ENCODE measurements around the gene PNPLA3. TPM values are rescaled to one million over a fixed set of nuclear protein-coding genes. Genes with fewer than 3 reads are reported as not detected.
A peak's percentile ranks its signal among the peaks of the same experiment; 100 is the strongest.

PNPLA3 gene
- total RNA-seq, 1 donor from 2014 or later: 1.4 TPM

DNA sequence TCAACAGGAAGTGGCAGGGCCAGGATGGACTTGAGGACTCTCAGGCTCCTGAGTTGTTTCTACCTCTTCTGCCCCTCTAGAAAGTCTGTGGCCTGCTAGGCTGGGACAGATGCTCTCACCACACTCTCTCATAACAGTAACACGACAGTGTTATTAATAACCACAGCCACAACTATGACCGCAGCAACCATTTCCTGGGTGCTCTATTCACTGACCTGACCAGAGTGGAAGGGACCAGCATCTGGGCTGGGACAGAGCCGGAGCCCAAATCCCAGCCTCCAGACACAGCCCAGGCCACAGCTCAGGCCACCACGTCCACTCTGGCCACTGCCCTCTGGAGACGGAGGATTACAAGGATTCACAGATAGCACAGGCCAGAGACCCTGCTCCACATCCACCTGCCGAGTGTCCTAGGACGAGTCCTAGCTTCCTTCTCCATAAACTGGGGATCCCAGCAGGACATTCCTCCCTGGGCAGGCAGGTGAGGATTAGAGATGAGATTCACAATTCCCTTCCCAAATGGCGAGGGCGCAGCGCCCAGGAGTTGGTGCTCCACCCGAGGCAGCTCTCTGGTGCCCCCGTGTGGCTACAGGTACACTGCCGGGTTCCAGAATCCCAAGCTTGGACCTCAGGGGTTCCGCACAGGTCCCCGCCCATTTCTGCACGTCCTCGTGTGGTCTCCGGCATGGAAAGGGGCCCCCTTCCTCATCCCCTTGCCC, 38.8 kb upstream of the PNPLA3 start:
- no peaks in the 10 kb centered on the region for H3K9me3 Mint-ChIP-seq

DNA sequence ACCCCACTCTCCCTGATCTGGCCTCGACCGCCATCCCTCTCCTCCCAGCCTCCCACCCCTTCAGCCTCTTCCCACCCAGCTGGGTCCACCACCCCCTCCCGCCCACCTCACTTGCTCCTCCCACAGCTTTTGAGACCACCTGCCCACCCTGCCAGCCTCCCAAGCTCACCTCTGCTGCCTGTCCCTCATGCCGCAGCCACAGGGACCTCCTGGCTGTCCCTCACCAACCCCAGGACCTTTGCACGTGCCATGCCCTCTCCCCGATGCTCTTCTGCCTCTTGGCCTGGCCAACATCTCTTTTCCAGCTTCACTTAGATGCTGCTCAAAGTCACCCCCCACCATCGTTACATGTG, 38.3 kb upstream of the PNPLA3 start:
- no peak for DNase-seq
- Mint-ChIP-seq H3K4me3 (no peak overlapping the region), H3K36me3 (ENCODE audit: low read depth) (no peaks in the 10 kb centered on the region), H3K9me3 (no peaks in the 10 kb centered on the region), H3K27ac (no peak overlapping the region), H3K27me3 (peaks cover 11% of the 10 kb centered on the region), H3K4me1 (no peaks in the 10 kb centered on the region)
- intact Hi-C loops (cut with micrococcal nuclease): loop anchor here (5.0 kb wide), 1 partner anchor 498 kb away; no protein-coding TSS in a partner anchor

More for the DNA sequence above, 38.8 kb upstream of the PNPLA3 start:
- peaks cover 8% of the 10 kb centered on the region for H3K27me3 Mint-ChIP-seq
- H3K4me1 Mint-ChIP-seq: no peaks in the 10 kb centered on the region
- intact Hi-C loops (cut with micrococcal nuclease): loop anchor here (5.0 kb wide), 1 partner anchor 497 kb away; no protein-coding TSS in a partner anchor
- no peaks in the 10 kb centered on the region for H3K36me3 Mint-ChIP-seq (ENCODE audit: low read depth)
- H3K27ac Mint-ChIP-seq: peak overlapping the region; percentile 20
- DNase-seq: peak; percentile 83
- H3K4me3 Mint-ChIP-seq: no peak overlapping the region

DNA sequence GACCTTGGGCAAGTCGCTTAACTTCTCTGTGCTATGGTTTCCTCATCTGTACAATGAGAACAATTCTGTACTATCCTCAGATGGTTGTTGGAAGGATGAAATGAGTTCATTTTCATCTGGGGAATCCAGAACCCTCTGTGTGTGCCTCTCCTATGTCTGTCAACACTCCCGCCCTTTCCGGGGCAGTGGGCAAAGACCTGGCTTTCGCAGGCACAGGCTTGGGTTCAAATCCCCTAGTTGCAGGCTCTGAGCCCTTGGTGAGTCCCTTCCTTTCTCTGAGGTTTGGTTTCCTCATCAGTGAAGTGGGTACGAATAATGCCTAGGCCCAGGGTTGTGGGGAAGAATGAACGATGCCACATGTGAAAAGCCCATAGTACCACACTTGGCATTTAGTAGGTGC, 37.8 kb upstream of the PNPLA3 start:
- no peaks in the 10 kb centered on the region for H3K36me3 Mint-ChIP-seq (ENCODE audit: low read depth)

DNA sequence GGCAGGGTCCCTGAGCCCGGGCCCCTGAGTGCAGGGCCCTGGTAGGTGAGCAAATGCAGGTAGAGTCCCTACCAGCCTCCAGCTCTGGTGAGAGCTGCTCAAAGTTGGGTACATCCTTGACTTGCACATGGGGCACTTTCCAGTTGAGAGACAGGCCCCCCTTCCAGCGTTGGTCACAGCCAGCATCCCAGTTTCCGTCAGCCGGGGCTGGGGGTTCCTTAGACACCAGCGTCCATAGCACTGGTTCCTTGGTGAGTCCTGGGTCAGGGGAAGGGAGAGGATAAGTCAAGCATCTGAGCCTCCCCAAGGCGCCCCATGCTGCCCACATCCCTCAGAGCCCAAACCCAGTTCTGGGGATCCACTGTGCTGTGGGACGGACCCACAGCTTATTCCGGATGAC, 37.4 kb upstream of the PNPLA3 start:
- no peak for DNase-seq
- Mint-ChIP-seq H3K9me3 (no peaks in the 10 kb centered on the region), H3K4me3 (no peak overlapping the region), H3K27ac (no peak overlapping the region), H3K4me1 (no peaks in the 10 kb centered on the region), H3K27me3 (peaks cover 14% of the 10 kb centered on the region), H3K36me3 (ENCODE audit: low read depth) (no peaks in the 10 kb centered on the region)
- intact Hi-C loops (cut with micrococcal nuclease): loop anchor here (5.0 kb wide), 1 partner anchor 499 kb away; no protein-coding TSS in a partner anchor

More for the DNA sequence above, 37.8 kb upstream of the PNPLA3 start:
- intact Hi-C loops (cut with micrococcal nuclease): loop anchor here (5.0 kb wide), 1 partner anchor 498 kb away; no protein-coding TSS in a partner anchor
- H3K9me3 Mint-ChIP-seq: no peaks in the 10 kb centered on the region
- peaks cover 14% of the 10 kb centered on the region for H3K27me3 Mint-ChIP-seq
- H3K4me3 Mint-ChIP-seq: no peak overlapping the region
- H3K27ac Mint-ChIP-seq: no peak overlapping the region
- no peak for DNase-seq
- H3K4me1 Mint-ChIP-seq: no peaks in the 10 kb centered on the region

DNA sequence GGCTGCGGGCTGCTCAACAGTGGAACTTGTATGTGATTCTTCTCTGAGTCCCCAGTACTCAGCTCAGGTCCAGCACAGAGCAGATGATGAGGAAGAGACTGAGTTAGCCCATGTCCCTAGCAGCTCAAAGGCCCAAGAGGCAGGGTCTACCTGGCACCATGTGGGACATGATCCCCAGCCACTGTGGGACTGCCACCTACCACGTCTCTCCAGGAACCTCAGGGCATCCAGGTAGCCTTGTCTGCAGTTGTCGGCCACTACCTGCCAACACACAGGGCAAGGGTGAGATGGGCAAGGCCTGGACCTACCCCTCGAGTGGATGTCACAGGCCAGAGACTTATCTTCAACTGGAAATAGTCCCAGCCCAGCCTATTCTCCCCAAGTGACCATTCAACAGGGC, 36.2 kb upstream of the PNPLA3 start:
- no peaks in the 10 kb centered on the region for H3K9me3 Mint-ChIP-seq
- H3K27ac Mint-ChIP-seq: no peak overlapping the region
- H3K4me3 Mint-ChIP-seq: no peak overlapping the region
- H3K36me3 Mint-ChIP-seq (ENCODE audit: low read depth): no peaks in the 10 kb centered on the region
- no peaks in the 10 kb centered on the region for H3K4me1 Mint-ChIP-seq
- peaks cover 19% of the 10 kb centered on the region for H3K27me3 Mint-ChIP-seq
- DNase-seq: no peak
- intact Hi-C loops (cut with micrococcal nuclease): loop anchor here (5.0 kb wide), 1 partner anchor 500 kb away; no protein-coding TSS in a partner anchor

DNA sequence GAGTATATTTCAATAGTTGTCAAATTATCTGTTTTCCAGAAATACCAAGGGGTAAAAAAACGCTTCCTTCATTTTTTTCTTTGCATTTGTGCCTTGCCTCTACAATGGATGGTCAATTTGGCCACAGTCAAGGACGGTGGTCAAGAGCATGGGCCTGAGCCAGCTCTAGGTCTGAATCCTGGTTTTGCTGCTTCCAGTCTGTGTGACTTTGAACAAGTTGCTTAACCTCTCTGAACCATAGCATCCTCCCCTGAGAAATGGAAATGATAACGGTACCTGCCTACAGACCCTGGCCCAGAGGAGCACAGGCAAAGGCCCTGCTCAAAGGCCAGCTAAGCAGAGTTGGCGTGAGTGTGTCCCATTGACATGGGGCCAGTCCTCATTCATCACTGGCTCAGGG, 34.9 kb upstream of the PNPLA3 start:
- intact Hi-C loops (cut with micrococcal nuclease): loop anchor here (5.0 kb wide), 1 partner anchor 501 kb away; no protein-coding TSS in a partner anchor
- DNase-seq: no peak
- Mint-ChIP-seq H3K4me1 (no peaks in the 10 kb centered on the region), H3K36me3 (ENCODE audit: low read depth) (no peaks in the 10 kb centered on the region), H3K9me3 (no peaks in the 10 kb centered on the region), H3K27me3 (peaks cover 26% of the 10 kb centered on the region), H3K27ac (no peak overlapping the region), H3K4me3 (no peak overlapping the region)

DNA sequence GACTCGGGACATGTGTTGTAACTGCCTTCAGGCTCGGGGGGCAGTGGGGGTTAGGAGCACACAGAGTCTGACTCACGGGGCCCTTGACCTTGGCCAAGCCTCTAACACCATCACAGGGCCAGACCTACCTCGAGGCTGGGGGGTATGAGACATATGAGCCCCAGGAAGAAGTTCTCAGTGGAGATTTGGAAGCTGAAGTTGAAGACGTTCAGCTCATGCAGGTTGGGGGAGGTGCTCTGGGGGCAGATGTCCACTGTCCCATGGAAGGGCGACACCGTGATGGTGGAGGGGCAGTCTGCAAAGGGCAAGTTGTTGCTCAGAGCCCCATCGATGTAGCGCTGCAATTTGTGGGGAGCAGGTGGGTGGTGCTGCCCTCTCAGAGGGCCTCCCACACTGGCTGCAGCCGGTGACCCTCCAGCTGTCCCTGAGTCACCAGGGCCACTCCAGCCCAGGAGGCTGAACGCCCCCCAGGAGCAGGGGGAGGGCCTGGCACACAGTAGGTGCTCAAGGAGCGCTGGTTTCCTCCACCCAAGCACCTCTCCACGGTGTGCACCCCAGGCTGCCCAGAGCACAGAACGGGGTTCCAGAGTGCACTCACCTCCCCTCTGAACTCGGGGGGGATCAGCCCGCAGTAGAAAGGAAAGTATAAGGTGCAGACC, 34.3 kb upstream of the PNPLA3 start:
- peaks cover 28% of the 10 kb centered on the region for H3K27me3 Mint-ChIP-seq
- H3K27ac Mint-ChIP-seq: no peak overlapping the region
- no peaks in the 10 kb centered on the region for H3K4me1 Mint-ChIP-seq
- no peaks in the 10 kb centered on the region for H3K36me3 Mint-ChIP-seq (ENCODE audit: low read depth)
- intact Hi-C loops (cut with micrococcal nuclease): loop anchor here (5.0 kb wide), 1 partner anchor 502 kb away; no protein-coding TSS in a partner anchor
- H3K4me3 Mint-ChIP-seq: no peak overlapping the region
- no peak for DNase-seq
- H3K9me3 Mint-ChIP-seq: no peaks in the 10 kb centered on the region

DNA sequence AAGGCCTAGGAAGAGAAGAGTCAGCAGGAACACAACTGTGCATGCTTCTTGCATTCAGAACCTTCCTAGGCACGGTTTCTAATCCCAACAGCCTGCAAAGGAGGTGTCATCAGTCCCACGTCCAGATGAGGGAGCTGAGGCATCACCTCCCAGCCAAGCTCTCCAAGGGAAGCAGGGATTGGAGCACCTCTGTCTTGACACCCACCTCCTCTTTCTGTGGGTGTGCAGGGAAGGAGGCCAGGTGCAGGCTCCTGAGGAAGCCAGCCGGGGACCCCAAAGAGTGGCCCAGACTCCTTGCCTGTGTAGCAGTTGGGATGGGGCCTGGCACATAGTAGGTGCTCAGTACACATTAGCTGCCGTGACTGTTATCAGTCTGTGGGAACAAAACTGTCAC, 33.7 kb upstream of the PNPLA3 start:
- intact Hi-C loops (cut with micrococcal nuclease): loop anchor here (5.0 kb wide), 1 partner anchor 503 kb away; no protein-coding TSS in a partner anchor
- Mint-ChIP-seq H3K9me3 (no peaks in the 10 kb centered on the region), H3K36me3 (ENCODE audit: low read depth) (no peaks in the 10 kb centered on the region), H3K4me3 (no peak overlapping the region), H3K27me3 (peaks cover 28% of the 10 kb centered on the region), H3K27ac (no peak overlapping the region), H3K4me1 (no peaks in the 10 kb centered on the region)
- no peak for DNase-seq

DNA sequence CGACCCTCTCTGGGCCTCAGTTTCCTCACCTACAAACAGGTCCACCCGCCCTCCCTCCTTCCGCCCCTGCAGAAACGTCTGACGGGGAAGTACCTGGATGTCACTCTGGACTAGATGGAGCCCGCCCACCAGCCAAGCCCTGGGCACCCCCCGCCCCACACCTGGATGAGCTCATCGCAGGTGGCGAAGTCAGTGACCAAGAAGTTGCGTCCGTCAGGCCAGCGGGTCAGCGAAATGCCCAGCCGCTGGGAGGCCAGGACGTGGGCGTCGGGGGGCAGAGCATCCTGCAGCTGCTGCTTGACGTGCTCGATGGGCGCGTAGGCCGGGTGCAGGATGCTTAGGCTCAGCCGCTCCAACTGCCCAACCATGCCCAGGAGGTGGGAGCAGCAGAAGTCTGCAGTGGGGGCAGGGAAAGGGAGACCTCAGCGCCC, 32.7 kb upstream of the PNPLA3 start:
- Mint-ChIP-seq H3K4me1 (no peaks in the 10 kb centered on the region), H3K27ac (no peak overlapping the region), H3K27me3 (peaks cover 30% of the 10 kb centered on the region), H3K4me3 (no peak overlapping the region), H3K36me3 (ENCODE audit: low read depth) (no peaks in the 10 kb centered on the region), H3K9me3 (no peaks in the 10 kb centered on the region)
- intact Hi-C loops (cut with micrococcal nuclease): no loop called here
- DNase-seq: no peak

DNA sequence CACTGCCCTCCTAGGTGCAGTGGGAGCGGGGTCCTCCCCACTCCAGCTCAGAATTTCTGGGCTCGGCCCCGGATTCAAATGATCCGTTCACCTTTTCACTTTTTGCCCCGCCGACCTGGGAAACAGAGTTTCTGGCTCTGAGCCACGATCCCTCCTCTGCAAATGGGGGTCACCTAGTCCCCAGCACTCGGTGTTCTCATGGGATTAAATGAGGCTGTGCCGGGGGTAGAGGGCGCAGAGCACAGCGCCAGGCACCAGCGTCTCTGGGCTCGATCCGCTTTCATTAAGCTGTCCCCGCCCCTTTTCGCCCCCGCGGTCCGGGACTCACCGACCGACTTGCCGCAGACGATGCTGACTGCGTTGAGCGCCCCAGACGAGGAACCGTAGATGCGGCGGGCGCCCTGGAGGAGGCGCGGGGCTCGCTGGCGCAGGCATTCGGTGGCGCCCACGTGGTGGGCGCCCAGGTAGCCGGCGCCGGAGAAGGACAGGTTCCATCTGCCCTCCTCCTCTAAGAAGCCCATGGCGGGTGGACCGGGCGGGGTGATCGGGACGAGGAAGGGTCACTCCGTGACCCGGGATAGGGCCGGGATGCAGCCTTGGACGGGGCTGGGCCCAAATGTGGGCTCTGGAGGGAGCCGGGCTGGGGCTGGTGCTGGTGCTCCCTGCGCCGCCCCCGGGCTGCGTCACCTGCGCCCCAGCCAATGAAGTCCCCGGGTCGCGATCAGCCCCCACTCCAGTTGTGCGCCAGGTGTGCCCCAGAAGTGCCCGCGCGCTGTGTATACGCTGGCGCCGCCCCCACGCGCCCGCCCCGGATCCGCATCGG, 32.0 kb upstream of the PNPLA3 start, which contains the start of gene PNPLA5:
Gene PNPLA5 (minus strand): TSS at position 654 of the 823 bp plus-strand sequence. CDS start 133 bp downstream, at position 521.
- intact Hi-C loops (cut with micrococcal nuclease): no loop called here
- H3K36me3 Mint-ChIP-seq (ENCODE audit: low read depth): no peaks in the 10 kb centered on the region
- DNase-seq: peak; percentile 59
- H3K27ac Mint-ChIP-seq: no peak within 1 kb of the TSS
- peaks cover 30% of the 10 kb centered on the region for H3K27me3 Mint-ChIP-seq
- H3K9me3 Mint-ChIP-seq: no peaks in the 10 kb centered on the region
- no peaks in the 10 kb centered on the region for H3K4me1 Mint-ChIP-seq
- H3K4me3 Mint-ChIP-seq: no peak within 1 kb of the TSS

DNA sequence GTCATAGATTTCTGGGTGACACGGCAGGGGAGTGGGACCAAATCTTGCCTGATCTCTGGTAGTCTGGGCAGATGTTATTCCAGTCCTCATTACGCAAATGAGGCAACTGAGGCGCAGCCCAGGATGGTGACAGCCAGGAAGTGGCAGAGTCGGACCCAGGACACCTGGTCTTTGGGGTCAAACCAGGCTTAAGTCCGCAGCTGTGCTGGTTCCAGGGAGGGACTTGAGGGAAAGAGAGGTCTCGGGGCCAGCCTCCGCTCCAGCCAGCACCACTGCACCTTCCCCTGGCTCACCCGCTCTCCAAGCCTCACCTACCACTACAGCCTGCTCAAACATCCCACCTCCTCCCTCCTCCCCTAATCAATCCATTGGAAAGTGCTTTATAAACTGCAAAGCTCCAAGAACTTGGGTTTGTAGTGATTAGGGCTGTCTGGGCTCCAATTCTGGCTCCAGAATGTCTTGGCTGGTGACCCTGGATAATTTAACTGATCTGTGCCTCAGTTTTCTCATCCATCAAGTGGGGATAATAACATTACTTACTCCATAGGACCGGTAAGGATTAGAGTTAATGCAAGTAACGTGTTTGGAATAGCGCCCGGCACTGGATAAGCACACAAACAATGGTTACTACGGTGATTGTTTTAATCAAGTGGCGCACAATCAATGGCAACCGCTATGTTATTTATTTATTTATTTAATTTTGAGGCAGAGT, 31.3 kb upstream of the PNPLA3 start:
- no peaks in the 10 kb centered on the region for H3K9me3 Mint-ChIP-seq
- H3K27me3 Mint-ChIP-seq: peaks cover 30% of the 10 kb centered on the region
- no peaks in the 10 kb centered on the region for H3K36me3 Mint-ChIP-seq (ENCODE audit: low read depth)
- DNase-seq: no peak
- H3K4me1 Mint-ChIP-seq: no peaks in the 10 kb centered on the region
- H3K27ac Mint-ChIP-seq: no peak overlapping the region
- intact Hi-C loops (cut with micrococcal nuclease): no loop called here
- H3K4me3 Mint-ChIP-seq: no peak overlapping the region

DNA sequence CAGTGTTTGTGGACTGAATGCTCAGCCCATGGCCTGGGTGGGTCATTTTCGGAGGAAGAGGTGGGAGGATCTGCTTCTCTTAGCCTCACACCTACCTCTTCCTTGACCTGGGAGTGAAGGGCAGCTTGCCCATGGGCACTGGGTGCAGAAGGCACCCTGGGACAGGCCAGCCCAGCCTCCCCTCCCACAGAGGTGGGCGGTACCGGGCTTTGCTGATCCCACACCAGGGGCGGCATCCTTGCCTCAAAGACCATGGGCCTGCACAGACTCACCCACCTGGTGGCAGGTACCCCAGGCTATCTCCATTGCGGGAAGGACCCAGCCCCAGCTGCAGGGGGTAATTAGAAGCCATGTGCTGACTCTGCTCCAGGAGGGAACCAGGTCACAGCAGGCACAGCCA, 30.3 kb upstream of the PNPLA3 start:
- no peak for DNase-seq
- no peak overlapping the region for H3K27ac Mint-ChIP-seq
- peaks cover 28% of the 10 kb centered on the region for H3K27me3 Mint-ChIP-seq
- no peak overlapping the region for H3K4me3 Mint-ChIP-seq
- no peaks in the 10 kb centered on the region for H3K9me3 Mint-ChIP-seq
- H3K36me3 Mint-ChIP-seq (ENCODE audit: low read depth): no peaks in the 10 kb centered on the region
- no peaks in the 10 kb centered on the region for H3K4me1 Mint-ChIP-seq
- intact Hi-C loops (cut with micrococcal nuclease): no loop called here

DNA sequence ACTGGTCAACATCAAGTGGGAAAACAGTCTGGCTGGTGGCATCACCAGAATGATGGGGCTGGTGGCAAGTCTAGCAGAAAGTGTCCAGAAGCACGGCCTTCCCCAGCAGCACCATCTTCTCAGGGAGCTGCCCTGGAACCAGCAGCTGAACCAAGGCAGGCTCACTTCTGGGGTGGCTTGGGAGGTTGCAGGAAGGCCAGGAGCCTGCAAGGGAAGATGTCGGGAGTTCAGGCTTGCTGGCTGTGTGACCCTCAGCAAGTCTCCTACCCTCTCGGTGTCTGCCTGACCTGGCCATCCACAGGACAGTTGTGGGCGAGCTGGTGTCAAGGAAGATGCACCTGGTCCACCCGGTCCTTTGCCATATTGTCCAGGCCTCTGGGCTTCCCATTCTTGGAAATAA, 29.5 kb upstream of the PNPLA3 start:
- intact Hi-C loops (cut with micrococcal nuclease): no loop called here
- H3K4me1 Mint-ChIP-seq: no peaks in the 10 kb centered on the region
- no peak for DNase-seq
- no peak overlapping the region for H3K4me3 Mint-ChIP-seq
- no peaks in the 10 kb centered on the region for H3K36me3 Mint-ChIP-seq (ENCODE audit: low read depth)
- H3K9me3 Mint-ChIP-seq: no peaks in the 10 kb centered on the region
- no peak overlapping the region for H3K27ac Mint-ChIP-seq
- H3K27me3 Mint-ChIP-seq: peaks cover 25% of the 10 kb centered on the region

All from activated CD4-positive, alpha-beta T cell treated with anti-CD3 and anti-CD28 coated beads, Interleukin-2, amount 10 ng/mL, durations not matched to agents 24 days and 14 days (primary cell).